ENCODE results near the gene FXYD3. TPM values are rescaled to one million over a fixed set of nuclear protein-coding genes. Genes with fewer than 3 reads are reported as not detected.

Gene FXYD3
- total and polyA plus RNA-seq, 2 experiments from 2014 or later, result 0.35 TPM; not detected in 1

DNA sequence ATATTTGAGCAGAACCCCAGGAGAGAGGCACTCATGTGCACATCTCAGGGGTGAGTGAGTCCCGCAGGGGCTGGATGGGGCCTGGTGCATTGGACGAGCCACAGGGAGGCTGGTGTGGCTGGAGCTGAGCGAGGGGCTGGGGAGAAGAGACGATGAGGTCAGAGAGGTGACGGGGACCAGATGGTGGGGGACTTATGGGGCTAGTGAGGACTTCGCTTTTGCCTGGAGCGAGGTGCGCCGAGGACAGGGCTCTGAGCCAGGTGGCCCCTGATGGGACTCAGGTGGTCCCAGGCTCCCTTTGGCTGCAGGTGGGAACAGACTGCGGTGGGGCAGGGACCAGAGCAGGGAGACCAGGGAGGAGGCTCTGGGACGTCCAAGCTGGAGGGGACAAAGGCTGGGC lies 6.9 kb upstream of the FXYD3 start:
- Histone ChIP-seq H3K4me1 (ENCODE audit: low read depth) (no peaks in the 10 kb centered on the region), H3K27me3 (no peaks in the 10 kb centered on the region), H3K36me3 (no peaks in the 10 kb centered on the region), H3K4me3 (no peak overlapping the region), H3K9me3 (ENCODE audit: low read depth) (no peaks in the 10 kb centered on the region), H3K27ac (no peak overlapping the region)
- TF ChIP-seq, protein P1, sequence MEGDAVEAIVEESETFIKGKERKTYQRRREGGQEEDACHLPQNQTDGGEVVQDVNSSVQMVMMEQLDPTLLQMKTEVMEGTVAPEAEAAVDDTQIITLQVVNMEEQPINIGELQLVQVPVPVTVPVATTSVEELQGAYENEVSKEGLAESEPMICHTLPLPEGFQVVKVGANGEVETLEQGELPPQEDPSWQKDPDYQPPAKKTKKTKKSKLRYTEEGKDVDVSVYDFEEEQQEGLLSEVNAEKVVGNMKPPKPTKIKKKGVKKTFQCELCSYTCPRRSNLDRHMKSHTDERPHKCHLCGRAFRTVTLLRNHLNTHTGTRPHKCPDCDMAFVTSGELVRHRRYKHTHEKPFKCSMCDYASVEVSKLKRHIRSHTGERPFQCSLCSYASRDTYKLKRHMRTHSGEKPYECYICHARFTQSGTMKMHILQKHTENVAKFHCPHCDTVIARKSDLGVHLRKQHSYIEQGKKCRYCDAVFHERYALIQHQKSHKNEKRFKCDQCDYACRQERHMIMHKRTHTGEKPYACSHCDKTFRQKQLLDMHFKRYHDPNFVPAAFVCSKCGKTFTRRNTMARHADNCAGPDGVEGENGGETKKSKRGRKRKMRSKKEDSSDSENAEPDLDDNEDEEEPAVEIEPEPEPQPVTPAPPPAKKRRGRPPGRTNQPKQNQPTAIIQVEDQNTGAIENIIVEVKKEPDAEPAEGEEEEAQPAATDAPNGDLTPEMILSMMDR (IDR thresholded peaks at IDR 0.05; ENCODE audit: low read depth, low read length), result no peak
- DNase-seq (ENCODE audit: low read depth in 1 of 2, low spot score in 1 of 2), result no peak

DNA sequence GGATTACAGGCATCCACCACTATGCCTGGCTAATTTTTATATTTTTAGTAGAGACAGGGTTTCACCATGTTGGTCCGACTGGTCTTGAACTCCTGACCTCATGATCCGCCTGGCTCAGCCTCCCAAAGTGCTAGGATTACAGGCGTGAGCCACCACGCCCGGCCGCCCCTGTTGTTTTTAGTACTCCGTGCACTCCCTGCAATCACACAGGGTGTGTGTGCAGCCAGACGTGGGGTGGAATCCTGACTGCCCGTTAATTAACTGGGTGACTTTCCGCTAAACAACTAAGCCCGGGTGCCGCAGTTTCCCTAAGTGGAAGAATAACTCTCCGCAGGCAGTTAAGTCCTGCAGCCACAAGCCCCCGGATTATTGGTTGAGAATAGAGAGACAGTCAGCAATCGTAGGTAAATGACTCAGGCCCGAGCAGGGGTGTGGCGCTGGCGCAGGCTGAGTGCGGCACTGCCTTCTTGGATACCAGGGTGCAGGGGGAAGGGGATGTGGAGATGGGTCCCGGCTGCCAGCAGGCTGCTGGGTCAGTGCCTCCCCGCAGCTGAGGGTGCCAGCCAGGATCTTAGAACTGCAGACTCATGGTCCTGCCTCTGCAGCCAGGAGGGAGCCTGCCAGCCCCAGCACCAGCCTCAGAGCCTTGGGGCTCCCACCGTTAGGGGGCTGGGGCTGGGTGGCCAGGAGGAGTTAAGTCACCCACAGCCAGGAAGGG lies 6.1 kb upstream of the FXYD3 start:
- no peak for DNase-seq (ENCODE audit: low read depth in 1 of 2, low spot score in 1 of 2)
- no peaks in the 10 kb centered on the region for H3K27me3 ChIP-seq
- H3K27ac ChIP-seq, result no peak overlapping the region
- H3K36me3 ChIP-seq, result no peaks in the 10 kb centered on the region
- no peaks in the 10 kb centered on the region for H3K9me3 ChIP-seq (ENCODE audit: low read depth)
- H3K4me3 ChIP-seq, result no peak overlapping the region
- no peaks in the 10 kb centered on the region for H3K4me1 ChIP-seq (ENCODE audit: low read depth)
- TF ChIP-seq, protein P1 (IDR thresholded peaks at IDR 0.05; ENCODE audit: low read depth, low read length), result no peak

DNA sequence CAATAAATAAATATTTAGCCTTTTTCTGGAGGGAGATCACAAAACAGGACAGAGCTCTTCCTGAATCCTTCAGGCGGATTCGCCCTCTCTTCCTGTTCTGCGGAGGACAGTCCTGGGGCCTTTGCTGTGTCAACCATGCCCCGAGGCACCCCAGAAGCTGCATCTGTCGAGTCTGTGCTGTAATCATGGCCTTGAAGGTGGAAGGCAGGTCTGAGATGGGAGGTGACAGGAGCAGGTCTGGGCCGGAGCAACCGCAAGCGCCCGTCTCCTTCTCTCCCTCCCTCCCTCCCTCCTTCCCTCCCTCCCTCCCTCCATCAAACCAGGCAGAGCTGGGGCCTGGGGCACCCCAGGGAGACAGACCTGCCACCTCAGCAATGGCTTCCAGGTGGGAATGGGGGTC lies 4.6 kb upstream of the FXYD3 start:
- Histone ChIP-seq H3K27ac (no peak overlapping the region), H3K4me1 (ENCODE audit: low read depth) (no peaks in the 10 kb centered on the region), H3K27me3 (no peaks in the 10 kb centered on the region), H3K4me3 (no peak overlapping the region), H3K36me3 (no peaks in the 10 kb centered on the region), H3K9me3 (ENCODE audit: low read depth) (no peaks in the 10 kb centered on the region)
- TF ChIP-seq, protein P1 (IDR thresholded peaks at IDR 0.05; ENCODE audit: low read depth, low read length), result no peak
- DNase-seq (ENCODE audit: low read depth in 1 of 2, low spot score in 1 of 2), result no peak

DNA sequence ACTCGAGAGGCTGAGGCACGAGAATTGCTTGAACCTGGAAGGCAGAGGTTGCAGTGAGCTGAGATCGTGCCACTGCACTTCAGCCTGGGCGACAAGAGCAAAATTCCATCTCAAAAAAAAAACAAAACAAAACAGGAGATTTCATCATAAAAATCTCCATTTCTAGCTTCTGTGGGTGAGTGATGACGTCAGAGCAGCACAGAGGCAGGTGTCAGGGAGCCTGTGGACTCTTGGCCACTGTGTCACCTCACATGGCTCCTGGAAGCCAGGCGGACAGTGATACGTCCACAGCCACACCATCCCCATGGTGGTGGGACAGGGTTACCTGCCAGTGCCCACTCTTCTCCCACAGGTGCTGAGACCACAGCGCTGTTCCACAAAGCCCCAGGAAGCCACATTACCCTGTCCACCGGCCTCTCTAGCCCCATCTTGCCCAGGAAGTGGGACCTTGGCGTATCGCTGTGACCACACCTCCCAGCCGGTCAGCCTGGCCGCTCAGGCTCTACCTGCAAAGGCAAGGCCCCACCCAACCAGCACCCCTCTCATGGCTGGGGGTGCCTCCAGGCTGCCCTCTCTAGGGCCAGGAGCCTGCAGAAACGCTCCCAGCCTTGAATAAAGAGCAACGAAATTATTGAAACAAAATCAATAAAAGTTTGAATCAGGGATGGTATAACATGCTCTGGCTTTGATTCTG lies 2.5 kb upstream of the FXYD3 start:
- Histone ChIP-seq H3K9me3 (ENCODE audit: low read depth) (no peaks in the 10 kb centered on the region), H3K27ac (no peak overlapping the region), H3K4me1 (ENCODE audit: low read depth) (no peaks in the 10 kb centered on the region), H3K4me3 (no peak overlapping the region), H3K27me3 (no peaks in the 10 kb centered on the region), H3K36me3 (no peaks in the 10 kb centered on the region)
- TF ChIP-seq, protein P1 (IDR thresholded peaks at IDR 0.05; ENCODE audit: low read depth, low read length), result no peak
- no peak for DNase-seq (ENCODE audit: low read depth in 1 of 2, low spot score in 1 of 2)

DNA sequence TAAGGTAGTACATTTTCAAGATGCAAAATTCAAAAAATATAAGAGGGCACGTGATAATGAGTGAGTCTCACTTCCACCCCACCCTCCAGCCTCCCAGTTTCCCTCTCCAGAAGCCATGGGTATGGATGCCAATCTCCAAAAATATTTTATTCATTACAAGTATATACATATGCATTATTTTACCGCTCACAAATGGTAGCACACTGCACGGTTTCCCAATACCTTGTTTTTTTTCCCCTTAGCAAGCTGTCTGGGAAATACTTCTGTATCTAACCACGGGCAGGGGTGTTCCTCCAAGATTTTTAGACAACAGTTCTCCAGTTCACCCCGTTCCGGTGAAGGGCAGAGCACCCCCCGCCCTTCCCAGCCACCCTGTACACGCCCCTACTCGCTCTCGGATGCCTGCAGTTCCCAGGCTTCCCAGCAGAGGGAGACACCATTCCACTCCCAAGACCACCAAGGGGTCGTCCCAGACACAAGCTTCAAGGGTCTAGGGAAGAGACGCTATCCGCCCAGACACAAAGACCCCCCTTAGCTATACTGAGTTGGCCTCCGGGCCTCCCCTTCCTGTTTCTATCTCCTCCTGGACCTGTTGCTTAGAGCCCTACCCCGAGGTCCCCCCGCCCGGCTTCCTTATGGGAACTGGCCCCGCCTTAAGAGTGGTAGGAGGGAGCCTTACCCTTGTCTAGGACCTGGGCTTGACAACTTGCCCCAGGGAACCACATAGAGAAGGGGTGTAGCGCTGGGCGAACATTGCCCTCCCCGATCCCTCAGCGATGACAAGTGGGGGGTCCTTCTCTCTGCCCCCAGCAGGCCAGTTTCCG lies 1.1 kb upstream of the FXYD3 start:
- Histone ChIP-seq H3K27ac (no peak overlapping the region), H3K4me3 (peak overlapping the region; percentile 1), H3K27me3 (no peaks in the 10 kb centered on the region), H3K36me3 (no peaks in the 10 kb centered on the region), H3K4me1 (ENCODE audit: low read depth) (no peaks in the 10 kb centered on the region), H3K9me3 (ENCODE audit: low read depth) (no peaks in the 10 kb centered on the region)
- TF ChIP-seq, protein P1 (IDR thresholded peaks at IDR 0.05; ENCODE audit: low read depth, low read length), result peak; percentile 100
- DNase-seq (ENCODE audit: low read depth in 1 of 2, low spot score in 1 of 2), result peak; percentile 71 to 74

Measured in cardiac muscle cell (in vitro differentiated cells and primary cell).